ENCODE measurements around the gene BARHL1.

DNA sequence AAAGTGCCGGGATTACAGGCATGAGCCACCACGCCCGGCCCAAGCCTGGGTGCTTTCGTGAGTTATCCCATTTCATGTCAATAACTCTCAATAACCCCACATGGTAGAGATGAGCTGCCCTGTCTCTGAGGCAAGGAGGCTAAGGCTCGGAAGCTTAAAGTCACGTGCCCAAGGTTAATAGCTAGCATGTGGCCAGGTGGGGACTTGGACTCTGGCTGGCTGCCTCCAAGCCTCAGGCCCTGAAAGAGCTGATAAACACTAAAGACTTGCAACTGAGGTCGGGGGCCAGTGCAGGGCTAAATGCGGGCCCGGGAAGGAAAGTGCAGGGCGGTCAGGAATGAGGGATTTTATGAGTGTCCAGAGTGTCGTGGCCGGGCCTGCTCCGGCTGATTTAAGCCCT, 30.9 kb upstream of the BARHL1 start:
- TF ChIP-seq, protein P1, sequence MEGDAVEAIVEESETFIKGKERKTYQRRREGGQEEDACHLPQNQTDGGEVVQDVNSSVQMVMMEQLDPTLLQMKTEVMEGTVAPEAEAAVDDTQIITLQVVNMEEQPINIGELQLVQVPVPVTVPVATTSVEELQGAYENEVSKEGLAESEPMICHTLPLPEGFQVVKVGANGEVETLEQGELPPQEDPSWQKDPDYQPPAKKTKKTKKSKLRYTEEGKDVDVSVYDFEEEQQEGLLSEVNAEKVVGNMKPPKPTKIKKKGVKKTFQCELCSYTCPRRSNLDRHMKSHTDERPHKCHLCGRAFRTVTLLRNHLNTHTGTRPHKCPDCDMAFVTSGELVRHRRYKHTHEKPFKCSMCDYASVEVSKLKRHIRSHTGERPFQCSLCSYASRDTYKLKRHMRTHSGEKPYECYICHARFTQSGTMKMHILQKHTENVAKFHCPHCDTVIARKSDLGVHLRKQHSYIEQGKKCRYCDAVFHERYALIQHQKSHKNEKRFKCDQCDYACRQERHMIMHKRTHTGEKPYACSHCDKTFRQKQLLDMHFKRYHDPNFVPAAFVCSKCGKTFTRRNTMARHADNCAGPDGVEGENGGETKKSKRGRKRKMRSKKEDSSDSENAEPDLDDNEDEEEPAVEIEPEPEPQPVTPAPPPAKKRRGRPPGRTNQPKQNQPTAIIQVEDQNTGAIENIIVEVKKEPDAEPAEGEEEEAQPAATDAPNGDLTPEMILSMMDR (conservative IDR thresholded peaks at IDR 0.05 in 1 of 2, IDR thresholded peaks at IDR 0.05 in 1 of 2; ENCODE audit: low read depth in 1 of 2, low read length in 2 of 2), result no peak
- TF ChIP-seq EZH2 (IDR thresholded peaks at IDR 0.05; ENCODE audit: low read length, missing control alignments), result no peak

Measured in fibroblast of lung (primary cell).